ENCODE measurements around the gene MRPS27.
A peak's percentile ranks its signal among the peaks of the same experiment; 100 is the strongest.
"Not testable (repeated sequence)": the region's sequence is repeated elsewhere in the genome, so short reads cannot be mapped to it uniquely, and the experiment has no call there.

Gene MRPS27

DNA sequence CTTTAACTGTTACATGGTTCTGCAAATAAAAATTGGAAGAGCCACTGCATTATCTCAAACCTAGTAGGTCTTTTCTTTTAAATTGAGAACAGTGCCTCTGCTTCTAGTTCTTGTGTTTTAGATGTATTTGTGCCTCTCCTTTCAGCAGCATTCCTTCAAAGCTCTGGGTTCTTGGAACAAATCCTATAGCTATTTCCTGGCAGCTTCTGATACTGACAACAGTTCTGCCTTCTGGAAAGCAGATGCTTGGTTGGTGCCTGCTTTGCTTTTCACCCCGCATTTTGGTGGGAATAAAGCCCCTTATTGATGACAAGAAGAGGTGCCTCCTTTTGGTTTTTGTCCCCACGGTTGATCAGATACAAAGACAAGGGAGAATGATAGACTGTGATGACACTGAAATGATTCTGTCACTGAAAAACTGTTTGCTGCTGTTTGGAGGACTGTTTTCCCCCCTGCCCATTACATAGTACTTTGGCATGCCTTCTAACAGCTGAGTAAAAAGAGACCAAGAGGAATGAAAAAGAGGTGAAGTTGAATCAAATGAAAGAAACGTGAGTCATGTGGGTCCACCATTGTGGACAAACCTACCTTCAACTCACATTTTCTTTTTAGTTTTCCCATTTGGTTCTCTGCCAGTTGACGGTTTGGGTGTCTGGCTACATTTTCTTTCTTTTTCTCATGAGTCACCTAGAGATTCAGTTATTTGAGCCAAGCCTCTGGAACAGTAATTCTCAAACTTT lies 5.7 kb upstream of the MRPS27 start:
- no peak for DNase-seq

DNA sequence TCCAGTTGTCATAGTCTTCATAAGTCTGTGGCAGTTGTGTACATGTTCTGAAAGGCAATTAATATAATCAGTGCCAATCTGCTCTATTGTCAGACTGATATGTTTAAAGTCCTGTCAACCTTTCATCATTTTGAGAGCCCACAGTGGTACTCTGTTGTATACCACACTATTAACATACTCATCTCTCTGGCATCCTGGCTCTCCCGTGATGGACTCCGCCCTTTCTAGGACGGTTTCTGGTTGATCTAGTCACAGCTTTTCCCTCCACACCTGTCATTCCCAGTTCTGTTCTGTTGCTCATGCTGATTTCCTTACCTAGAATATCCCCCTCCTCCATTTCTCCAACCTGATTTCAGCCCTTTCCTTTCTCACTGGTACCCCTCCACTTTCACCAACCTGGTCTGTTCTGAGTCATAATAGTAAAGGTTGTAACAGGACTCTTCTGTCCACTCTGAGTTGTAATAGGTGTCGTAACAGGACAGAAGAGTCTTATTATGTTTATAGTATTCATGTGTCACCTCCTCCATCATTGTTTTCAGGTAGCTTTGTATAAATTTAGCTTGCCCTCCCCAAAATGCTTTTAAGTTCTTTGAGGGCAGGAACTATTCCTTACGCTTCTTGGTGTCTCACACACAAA lies 4.3 kb upstream of the MRPS27 start:
- DNase-seq: no peak

DNA sequence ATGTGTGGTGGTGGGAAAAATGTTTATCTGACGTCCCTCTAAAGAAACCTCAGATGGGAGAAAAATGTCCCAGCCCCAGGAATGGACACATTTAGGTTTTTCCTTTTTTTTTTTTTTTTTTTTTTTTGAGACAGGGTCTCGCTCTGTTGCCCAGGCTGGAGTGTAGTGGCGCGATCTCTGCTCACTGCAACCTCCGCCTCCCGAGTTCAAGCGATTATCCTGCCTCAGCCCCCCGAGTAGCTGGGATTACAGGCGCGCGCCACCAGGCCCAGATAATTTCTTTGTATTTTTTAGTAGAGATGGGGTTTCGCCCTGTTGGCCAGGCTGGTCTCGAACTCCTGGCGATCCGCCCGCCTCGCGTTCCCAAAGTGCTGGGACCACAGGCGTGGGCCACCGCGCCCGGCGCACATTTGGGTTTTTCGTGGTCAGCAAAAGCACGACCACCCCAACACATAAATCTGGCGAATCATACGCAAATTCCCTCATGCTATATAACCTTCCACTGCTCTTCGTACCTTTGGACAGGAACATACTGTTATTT lies 535 bp downstream of the MRPS27 start:
- DNase-seq: peak in 11 of 56 donors; percentile 4 to 57 (median 28)

DNA sequence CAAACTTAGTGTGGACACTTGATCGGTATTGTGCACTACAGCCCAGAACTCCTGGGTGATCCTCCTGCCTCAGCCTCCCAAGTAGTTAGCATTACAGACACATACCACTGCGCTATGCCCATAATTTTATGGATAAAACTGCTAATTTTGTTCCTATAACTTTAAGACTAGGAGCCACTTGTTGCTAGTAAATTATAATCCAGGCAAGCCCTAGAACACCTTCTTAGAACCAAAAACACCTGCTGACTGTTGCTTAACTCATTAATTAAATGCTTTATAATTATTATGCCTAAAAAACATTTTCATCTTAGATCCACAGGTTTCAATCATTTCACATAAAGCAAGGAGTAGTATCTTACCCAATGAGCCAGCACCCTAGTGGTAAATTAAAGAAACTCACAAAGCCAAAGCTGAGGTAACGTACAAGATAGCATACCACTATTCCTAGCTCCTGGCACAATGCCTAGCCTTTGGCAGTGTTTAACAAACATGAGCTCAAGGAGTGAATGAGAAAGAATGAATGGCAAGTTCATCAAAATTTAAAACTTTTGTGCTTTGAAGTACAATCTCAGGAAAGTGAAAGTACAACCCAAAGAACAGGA lies 5.4 kb downstream of the MRPS27 start:
- DNase-seq: peak in 1 of 56 donors; percentile 6

DNA sequence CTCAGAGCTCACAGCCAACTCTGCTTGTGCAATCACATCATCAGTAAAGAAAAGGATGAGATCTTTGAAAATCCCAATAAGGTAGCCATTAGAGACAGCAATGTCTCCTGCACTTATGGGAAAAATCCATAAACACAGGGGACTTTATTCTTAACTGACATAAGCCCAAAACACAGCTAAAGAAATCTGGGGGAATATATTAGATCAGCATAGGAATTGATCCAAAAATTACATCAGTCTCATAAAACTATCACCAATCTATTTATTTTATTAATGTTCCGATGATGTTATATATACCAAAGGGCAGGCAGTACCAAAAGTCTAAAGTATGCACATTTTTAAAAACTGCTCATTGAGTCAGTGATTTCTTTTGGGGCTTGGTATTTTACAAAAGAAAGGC lies 6.9 kb downstream of the MRPS27 start:
- DNase-seq: no peak

DNA sequence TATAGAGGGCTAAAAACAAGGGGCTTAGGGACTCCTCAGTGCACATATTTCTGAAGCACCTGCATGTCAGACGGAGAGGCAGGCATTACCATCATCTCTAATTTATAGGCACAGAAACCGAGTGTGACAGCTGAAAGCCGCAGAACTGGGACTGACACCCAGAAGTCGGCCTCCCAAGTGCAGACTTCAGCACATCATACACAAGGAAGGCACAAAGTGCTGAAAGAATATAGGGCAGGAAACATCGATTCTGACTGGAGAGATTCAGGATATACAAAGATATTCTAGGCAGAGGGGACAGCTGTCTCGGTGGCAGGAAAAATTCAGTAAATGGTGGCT lies 11.2 kb downstream of the MRPS27 start:
- peak in 1 of 56 donors; percentile 24 for DNase-seq

DNA sequence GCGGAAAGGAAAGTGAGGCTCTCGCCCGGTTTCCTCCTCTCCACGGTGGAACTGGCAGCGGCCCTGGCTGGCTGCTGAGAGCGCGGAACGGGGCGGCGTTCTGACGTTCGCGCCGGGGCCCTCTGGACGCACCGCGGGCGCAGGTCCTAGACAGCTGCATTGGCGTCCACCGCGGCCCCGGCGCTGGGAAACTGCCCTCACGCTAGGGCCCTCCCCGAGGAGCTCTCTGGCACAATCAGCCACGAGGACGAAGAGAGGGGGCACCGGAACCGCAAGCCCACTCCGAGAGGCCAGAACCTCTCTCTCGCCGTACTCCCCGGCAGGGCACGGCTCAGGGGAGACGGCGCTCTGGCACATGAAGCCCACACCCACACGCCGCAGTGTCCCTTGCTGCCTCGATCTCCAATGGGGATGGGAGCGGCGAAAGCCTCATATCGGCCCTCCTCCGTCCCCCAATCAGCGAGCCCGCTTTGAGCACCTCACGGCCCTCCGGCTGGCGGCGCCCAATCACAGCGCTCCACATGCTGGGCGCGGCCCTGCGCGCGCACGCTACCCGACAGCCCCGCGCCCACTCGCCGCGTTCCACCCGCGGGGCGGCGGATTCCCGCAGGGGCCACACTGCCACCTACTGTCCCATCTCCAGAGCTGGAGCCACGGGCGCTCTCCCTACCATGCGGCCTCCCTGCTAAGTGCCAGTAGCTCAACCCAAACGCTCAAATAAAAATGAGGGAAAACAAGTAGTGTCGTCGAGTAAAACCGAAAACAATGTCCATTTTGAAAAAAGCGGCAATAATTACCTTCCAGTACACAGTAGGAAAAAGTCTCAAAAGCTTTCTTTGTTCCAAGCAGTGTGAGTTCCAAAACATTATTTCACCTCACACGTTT lies 11.8 kb downstream of the MRPS27 start:
- DNase-seq: peak; percentile 67 to 99 (median 96)

DNA sequence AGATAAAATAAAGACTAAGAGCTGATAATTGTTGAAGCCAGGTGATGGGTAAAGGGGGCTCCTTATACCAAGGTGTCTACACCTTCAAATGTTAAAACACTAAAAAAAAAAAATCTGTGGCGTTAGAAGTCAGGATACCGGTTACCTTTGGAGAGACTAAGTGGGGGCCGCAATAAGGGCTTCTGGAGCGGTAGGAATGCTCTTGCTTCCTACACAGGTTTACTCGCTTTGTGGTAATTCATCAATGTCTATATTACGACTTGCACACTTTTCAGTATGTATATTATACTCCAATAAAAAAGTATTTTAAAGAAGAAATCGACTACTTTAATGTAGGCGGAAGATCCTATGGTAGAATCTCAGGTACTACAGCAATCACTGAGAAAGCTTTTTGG lies 12.5 kb downstream of the MRPS27 start:
- DNase-seq: no peak

DNA sequence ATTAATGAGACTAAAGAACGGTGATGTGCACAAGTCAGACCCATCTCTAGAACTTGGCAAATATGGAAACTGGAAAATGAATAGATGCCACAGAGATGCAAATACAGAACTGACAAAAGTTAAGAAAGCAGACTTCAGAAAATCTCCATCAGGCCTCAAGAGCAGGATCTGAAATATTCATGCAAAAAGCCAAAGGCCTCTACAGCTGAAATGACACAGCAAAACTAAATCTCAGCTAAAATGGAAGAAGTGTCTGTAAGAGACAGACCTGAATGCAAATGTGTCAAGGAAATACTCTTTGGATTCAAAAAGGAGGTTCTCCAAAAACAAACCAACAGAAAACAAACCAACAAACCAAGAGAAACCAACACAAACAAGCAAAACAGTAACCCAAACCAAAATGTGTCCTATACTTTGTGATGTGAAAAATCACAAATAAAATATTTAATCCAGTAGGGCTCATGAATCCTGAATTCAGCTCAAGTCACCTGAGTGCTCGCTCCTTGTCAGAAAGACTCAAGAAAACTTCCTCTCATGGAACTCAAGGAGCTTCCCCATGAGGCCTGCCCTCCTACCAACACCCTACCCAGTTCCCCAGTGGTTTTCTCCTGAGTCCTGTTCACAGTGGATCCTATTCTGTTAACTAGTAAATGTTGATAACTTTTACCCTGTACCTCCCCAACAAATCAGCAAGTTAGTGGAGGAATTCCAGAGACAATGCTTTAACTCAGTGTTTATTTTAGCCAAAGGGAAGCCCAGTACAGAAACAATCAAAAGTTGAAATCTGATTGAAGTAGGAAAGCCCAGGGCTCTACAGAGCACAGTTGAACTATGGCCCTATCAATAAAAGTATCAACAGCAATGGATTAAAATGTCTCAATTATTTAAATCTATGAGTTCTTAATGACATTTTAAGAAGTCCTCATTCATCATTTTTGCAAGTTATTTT lies 14.6 kb downstream of the MRPS27 start:
- no peak for DNase-seq

DNA sequence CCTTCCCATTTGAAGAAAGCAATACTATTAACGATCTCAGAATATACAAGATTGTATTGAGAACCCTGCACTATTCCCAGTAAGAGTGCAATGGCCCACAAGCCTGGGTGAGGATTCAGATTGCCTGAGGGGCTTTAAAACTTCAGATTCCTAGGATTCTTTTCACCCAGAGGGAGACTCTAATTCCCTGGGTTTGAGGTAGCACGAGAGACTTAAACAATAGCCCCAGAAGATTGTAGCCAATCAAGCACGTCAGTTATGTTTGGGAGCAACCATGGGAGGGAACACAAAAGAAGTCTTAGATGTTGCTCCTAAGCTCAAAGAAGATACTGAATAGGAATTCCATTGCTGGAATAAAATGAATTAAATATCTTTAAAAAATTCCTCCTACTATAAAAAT lies 17.9 kb downstream of the MRPS27 start:
- DNase-seq: no peak

DNA sequence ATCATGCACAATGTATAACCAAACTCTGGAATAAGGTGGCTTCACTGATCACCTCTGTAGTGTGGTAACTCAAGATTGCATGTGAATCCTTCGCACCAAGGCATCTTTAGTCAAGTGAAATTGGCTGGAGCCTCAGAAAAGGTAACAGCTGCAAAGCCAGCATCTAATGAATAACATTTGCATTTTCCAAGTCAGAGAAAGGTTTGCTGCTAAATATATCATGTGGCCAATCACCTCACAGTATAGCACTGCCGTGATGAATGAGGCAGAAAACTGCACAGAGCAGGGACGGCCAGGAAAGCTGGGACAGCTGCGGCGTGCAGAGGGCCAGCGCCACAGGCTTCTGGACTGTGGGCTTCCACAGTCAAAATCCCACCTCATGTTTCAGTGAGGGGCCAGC lies 18.5 kb downstream of the MRPS27 start:
- DNase-seq: no peak

DNA sequence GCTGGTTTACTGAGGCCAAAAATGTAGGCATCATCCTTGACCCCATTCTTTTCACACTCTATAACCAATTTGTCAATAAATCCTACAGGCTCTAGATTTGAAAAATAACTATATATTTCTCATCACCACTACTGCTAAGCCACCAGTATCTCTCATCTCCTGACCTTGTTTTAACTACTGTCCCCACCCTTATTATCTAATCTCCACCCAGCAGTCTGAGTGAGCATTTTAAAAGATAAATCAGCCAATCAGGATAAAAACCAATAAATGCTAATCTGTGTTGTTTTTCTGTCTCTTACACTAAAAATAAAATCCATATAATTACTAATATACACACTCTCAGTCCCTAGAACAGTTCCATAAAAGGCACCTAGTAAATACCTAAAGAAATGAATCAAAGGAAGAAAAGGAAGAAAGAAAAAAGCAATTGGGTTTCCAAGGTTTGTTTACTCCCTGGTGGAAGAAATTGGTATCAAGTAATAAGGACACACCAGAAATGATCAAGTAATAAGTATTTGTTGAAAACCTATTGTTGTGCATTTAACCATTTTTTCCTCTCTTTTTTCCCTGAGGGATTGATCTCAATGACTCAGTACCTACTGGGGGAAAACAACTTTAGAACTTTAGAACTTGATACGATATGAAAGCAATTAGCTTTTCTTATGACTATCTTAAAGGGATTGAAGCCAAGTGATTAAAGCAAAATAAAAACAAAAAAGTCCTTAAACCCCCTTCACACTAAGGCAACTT lies 19.3 kb downstream of the MRPS27 start:
- no peak for DNase-seq

DNA sequence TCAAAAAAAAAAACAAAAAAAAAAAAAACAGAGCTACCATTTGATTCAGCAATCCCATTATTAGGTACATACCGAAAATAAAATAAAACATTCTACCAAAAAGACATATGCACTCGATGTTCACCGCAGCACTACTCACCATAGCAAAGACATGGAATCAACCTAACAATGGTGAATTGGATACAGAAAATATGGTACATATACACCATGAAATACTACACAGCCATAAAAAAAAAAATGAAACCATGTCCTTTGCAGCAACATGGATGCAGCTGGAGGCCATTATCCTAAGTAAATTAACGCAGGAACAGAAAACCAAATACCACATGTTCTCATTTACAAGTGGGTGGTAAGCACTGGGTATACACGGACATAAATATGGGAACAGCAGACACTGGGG lies 21.3 kb downstream of the MRPS27 start:
- DNase-seq: no peak

DNA sequence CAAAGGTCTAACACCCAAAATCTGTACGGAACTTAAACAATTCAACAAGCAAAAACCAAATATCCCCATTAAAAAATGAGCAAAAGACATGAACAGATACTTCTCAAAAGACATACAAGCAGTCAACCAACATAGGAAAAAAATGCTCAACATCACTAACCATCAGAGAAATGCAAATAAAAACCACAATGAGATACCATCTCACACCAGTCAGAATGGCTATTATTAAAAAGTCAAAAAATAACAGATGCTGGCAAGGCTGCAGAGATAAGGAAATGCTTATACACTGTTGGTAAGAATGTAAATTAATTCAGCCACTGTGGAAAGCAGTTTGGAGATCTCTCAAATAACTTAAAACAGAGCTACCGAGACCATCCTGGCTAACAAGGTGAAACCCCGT lies 21.9 kb downstream of the MRPS27 start:
- not testable (repeated sequence) for DNase-seq

DNA sequence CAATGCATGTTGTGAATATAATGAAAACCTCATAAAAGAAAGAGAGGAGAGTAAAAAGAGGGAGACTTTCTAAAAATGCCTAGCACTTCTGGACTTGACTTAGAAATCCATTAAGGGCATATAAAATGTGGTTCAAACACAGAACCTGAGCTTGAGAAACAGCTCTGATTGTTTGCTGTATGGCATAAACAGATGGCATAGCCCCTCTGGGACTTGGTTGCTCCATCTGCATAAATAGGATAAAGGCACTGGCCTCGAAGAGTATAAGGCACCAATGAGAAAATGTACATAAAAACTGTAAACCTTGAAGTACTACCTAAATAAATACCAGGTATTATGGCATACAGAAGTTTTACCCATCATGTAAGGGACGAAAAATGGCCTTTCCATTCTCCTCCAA lies 23.8 kb downstream of the MRPS27 start:
- DNase-seq: no peak

DNA sequence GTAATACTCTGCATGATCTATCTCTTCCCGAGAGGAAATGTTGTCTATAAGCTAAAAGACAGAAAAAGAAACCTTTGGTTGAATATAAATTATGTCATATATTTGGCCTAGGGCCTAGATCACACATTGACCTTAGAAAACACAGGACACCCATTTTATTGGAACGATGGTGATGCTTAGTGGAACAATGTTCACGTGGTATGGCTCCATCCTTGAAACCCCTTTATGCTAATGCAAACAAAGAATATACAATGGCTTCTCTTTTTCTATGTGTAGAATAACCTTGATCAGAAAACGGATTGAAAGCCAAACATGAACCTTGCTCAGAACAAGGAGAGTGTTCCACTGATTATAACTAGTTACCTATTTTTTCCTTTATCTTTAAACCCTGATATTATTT lies 24.5 kb downstream of the MRPS27 start:
- no peak for DNase-seq

DNA sequence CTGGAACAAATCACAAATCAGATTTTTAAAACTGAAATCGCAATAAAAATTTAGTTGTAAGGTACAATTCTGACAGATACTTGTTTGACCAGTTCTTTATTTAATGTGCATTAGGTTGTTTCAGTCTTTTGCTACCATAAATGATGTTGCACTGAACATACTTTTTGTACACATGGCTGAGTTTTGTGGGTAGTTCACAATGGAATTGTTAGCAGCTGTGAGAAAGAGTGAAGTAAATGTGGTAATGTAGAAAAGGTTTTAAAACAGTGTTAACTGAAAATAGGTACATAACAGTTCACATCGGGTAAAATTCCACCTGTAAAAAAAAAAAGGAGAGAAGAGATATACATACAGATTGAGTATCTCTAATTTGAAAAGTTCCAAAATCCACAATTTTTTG lies 25.6 kb downstream of the MRPS27 start:
- no peak for DNase-seq

DNA sequence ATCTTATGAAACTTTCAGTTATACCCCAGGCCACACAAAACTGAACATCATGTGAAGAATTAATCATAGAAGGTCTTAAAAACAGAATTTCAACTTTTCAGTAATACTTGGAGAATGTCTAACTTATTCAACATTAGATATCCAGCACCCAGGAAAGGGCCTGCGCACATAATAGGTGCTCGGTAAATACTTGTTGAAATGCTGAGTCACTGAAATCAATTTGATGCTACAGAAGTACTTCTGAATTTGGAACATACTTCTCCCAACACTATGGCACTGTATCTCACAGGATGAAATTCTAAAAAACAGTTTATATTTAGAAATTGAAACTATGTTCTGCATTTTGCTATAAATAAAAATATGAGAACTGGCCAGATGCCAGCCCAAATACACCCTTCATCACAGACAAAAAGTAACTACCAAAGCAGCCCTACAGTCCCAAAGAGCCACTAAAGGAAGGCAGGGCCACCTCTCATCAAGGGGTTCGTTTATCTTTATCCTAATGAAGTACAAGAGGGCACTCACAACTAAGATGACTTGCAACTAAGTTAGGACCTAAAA lies 26.5 kb downstream of the MRPS27 start:
- no peak for DNase-seq

DNA sequence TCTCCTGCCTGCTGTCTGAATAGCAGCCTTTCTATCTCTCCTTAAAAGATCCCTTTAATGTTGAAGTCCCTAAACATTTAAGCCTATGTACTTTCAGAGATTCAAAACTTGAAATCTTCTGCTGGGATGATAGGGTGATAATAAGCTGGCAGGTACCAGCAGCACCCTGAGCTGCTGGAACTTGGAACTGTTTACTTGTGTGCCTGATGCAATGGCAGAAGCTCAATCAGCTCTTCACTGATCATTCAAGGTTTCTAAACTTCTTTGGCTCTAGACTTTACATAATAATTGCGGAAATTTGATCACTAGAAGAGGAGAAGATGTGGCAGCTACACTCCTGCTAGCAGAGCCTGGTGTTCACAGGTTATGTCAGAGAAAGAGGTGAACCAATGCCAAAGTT lies 27.6 kb downstream of the MRPS27 start:
- no peak for DNase-seq
